ENCODE results near the gene PICALM. TPM values are rescaled to one million over a fixed set of nuclear protein-coding genes. Genes with fewer than 3 reads are reported as not detected.

PICALM gene
- total and polyA plus RNA-seq, 2 of the 8 experiments (the other 6 are each of a cell fraction or from before 2014, with no cell fraction given) = 69.4 to 71.3 TPM

DNA sequence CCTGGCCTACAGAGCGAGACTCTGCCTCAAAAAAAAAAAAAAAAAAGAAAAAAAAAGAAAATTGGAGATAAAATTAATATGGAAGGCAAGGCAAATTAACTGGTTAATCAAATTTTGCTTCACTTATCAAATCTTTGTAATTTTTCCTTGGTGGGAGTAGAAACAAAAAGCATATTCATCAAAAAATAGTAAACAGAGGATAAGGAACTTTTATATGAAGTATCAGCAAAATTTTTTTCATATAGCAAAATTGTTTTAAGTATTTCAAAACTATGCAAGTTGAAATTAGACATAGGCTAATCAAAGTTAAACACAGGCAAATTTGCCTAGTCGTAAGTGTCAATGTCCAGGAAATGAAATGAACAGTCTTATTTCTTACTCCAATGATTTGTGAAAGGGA lies 33.0 kb downstream of the PICALM start (continued):
- TF ChIP-seq, protein P1, sequence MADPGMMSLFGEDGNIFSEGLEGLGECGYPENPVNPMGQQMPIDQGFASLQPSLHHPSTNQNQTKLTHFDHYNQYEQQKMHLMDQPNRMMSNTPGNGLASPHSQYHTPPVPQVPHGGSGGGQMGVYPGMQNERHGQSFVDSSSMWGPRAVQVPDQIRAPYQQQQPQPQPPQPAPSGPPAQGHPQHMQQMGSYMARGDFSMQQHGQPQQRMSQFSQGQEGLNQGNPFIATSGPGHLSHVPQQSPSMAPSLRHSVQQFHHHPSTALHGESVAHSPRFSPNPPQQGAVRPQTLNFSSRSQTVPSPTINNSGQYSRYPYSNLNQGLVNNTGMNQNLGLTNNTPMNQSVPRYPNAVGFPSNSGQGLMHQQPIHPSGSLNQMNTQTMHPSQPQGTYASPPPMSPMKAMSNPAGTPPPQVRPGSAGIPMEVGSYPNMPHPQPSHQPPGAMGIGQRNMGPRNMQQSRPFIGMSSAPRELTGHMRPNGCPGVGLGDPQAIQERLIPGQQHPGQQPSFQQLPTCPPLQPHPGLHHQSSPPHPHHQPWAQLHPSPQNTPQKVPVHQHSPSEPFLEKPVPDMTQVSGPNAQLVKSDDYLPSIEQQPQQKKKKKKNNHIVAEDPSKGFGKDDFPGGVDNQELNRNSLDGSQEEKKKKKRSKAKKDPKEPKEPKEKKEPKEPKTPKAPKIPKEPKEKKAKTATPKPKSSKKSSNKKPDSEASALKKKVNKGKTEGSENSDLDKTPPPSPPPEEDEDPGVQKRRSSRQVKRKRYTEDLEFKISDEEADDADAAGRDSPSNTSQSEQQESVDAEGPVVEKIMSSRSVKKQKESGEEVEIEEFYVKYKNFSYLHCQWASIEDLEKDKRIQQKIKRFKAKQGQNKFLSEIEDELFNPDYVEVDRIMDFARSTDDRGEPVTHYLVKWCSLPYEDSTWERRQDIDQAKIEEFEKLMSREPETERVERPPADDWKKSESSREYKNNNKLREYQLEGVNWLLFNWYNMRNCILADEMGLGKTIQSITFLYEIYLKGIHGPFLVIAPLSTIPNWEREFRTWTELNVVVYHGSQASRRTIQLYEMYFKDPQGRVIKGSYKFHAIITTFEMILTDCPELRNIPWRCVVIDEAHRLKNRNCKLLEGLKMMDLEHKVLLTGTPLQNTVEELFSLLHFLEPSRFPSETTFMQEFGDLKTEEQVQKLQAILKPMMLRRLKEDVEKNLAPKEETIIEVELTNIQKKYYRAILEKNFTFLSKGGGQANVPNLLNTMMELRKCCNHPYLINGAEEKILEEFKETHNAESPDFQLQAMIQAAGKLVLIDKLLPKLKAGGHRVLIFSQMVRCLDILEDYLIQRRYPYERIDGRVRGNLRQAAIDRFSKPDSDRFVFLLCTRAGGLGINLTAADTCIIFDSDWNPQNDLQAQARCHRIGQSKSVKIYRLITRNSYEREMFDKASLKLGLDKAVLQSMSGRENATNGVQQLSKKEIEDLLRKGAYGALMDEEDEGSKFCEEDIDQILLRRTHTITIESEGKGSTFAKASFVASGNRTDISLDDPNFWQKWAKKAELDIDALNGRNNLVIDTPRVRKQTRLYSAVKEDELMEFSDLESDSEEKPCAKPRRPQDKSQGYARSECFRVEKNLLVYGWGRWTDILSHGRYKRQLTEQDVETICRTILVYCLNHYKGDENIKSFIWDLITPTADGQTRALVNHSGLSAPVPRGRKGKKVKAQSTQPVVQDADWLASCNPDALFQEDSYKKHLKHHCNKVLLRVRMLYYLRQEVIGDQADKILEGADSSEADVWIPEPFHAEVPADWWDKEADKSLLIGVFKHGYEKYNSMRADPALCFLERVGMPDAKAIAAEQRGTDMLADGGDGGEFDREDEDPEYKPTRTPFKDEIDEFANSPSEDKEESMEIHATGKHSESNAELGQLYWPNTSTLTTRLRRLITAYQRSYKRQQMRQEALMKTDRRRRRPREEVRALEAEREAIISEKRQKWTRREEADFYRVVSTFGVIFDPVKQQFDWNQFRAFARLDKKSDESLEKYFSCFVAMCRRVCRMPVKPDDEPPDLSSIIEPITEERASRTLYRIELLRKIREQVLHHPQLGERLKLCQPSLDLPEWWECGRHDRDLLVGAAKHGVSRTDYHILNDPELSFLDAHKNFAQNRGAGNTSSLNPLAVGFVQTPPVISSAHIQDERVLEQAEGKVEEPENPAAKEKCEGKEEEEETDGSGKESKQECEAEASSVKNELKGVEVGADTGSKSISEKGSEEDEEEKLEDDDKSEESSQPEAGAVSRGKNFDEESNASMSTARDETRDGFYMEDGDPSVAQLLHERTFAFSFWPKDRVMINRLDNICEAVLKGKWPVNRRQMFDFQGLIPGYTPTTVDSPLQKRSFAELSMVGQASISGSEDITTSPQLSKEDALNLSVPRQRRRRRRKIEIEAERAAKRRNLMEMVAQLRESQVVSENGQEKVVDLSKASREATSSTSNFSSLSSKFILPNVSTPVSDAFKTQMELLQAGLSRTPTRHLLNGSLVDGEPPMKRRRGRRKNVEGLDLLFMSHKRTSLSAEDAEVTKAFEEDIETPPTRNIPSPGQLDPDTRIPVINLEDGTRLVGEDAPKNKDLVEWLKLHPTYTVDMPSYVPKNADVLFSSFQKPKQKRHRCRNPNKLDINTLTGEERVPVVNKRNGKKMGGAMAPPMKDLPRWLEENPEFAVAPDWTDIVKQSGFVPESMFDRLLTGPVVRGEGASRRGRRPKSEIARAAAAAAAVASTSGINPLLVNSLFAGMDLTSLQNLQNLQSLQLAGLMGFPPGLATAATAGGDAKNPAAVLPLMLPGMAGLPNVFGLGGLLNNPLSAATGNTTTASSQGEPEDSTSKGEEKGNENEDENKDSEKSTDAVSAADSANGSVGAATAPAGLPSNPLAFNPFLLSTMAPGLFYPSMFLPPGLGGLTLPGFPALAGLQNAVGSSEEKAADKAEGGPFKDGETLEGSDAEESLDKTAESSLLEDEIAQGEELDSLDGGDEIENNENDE (IDR thresholded peaks at IDR 0.05; ENCODE audit: insufficient replicate concordance, low read length) = no peak
- TF ChIP-seq BRCA1 (IDR thresholded peaks at IDR 0.05; ENCODE audit: low read depth, low read length) = no peak
- TF ChIP-seq SP2 (IDR thresholded peaks at IDR 0.05; ENCODE audit: low read length) = no peak
- TF ChIP-seq RFX5 (IDR thresholded peaks at IDR 0.05; ENCODE audit: borderline replicate concordance, low read depth, low read length) = no peak
- TF ChIP-seq TEAD4 (IDR thresholded peaks at IDR 0.05; ENCODE audit: low read depth, low read length) = no peak

All from H1 (cell line).